CD4-positive, alpha-beta T cell treated with Interleukin-17A for 4 hours (primary cell): ENCODE measurements around the gene TRAPPC4.
"Not testable (repeated sequence)": the region's sequence is repeated elsewhere in the genome, so short reads cannot be mapped to it uniquely, and the experiment has no call there.

Experiments
- DNase-seq: peaks from one replicate; pipeline ENCODE4 v3.0.0-alpha.2; 2020; ENCODE audit warnings: mixed read lengths

The TRAPPC4 gene

GRCh38 chr11:119014209-119014924 lies 4.2 kb upstream of the TRAPPC4 start:
- DNase-seq, result no peak

GRCh38 chr11:119015054-119015611 lies 3.4 kb upstream of the TRAPPC4 start:
- DNase-seq, result no peak

GRCh38 chr11:119016216-119017009 lies 2.2 kb upstream of the TRAPPC4 start:
- no peak for DNase-seq

- not testable (repeated sequence) for DNase-seq
Measured at GRCh38 chr11:119017377-119017776, 1.2 kb upstream of the TRAPPC4 start.

GRCh38 chr11:119019996-119020395 lies 1.4 kb downstream of the TRAPPC4 start:
- DNase-seq, result no peak

GRCh38 chr11:119021631-119022030 lies 3.1 kb downstream of the TRAPPC4 start:
- no peak for DNase-seq

GRCh38 chr11:119023741-119024140 lies 5.2 kb downstream of the TRAPPC4 start:
- no peak for DNase-seq

- DNase-seq, result no peak
Measured at GRCh38 chr11:119024430-119025098, 6.0 kb downstream of the TRAPPC4 start.

GRCh38 chr11:119025099-119025473 lies 6.5 kb downstream of the TRAPPC4 start:
- DNase-seq, result no peak

- no peak for DNase-seq
Measured at GRCh38 chr11:119025541-119025940, 7.0 kb downstream of the TRAPPC4 start.

- no peak for DNase-seq
Measured at GRCh38 chr11:119025978-119026766, 7.6 kb downstream of the TRAPPC4 start.

GRCh38 chr11:119026970-119027369 lies 8.4 kb downstream of the TRAPPC4 start:
- no peak for DNase-seq

- no peak for DNase-seq
Measured at GRCh38 chr11:119027561-119028345, 9.2 kb downstream of the TRAPPC4 start.

- no peak for DNase-seq
Measured at GRCh38 chr11:119028346-119029068, 9.9 kb downstream of the TRAPPC4 start.

- DNase-seq, result no peak
Measured at GRCh38 chr11:119029069-119029339, 10.4 kb downstream of the TRAPPC4 start.

GRCh38 chr11:119029340-119030028 lies 10.9 kb downstream of the TRAPPC4 start:
- peak; percentile 21 for DNase-seq

- no peak for DNase-seq
Measured at GRCh38 chr11:119030029-119030328, 11.4 kb downstream of the TRAPPC4 start.

GRCh38 chr11:119030329-119031047 lies 11.9 kb downstream of the TRAPPC4 start, which contains the start of gene SLC37A4:
Gene SLC37A4 (minus strand): TSS chr11:119030877.
- peak; percentile 100 for DNase-seq

- DNase-seq, result no peak
Measured at GRCh38 chr11:119031912-119032280, 13.3 kb downstream of the TRAPPC4 start.

- not testable (repeated sequence) for DNase-seq
Measured at GRCh38 chr11:119033421-119033820, 14.9 kb downstream of the TRAPPC4 start.
